Myocyte (in vitro differentiated cells): ENCODE measurements around the gene CETN3. TPM values are rescaled to one million over a fixed set of nuclear protein-coding genes. Genes with fewer than 3 reads are reported as not detected.

ENCODE experiments used
- total RNA-seq: library from RNA; depleted of rRNA; stranded (reverse); fragments of >200 nt; gene quantifications from 2 replicates; pipeline ENCODE4 v1.2.3, GENCODE V29; 2014

Gene CETN3
- total RNA-seq, 1 donor from 2014 or later: 14.0 TPM

Other genes starting within 250 kb of the CETN3 start
- gene MBLAC2, start 65.0 kb upstream of the CETN3 start, total RNA-seq: 3.7 and 4.9 TPM in 2 replicates
- gene POLR3G, start 65.1 kb upstream of the CETN3 start, total RNA-seq: 2.3 and 5.3 TPM in 2 replicates
- gene LYSMD3, start 119.8 kb upstream of the CETN3 start, total RNA-seq: 14.3 and 15.8 TPM in 2 replicates
- gene ADGRV1, start 149.0 kb upstream of the CETN3 start, total RNA-seq: 3.9 and 4.4 TPM in 2 replicates